Measurements from ENCODE around the gene ARL6IP5. TPM values are rescaled to one million over a fixed set of nuclear protein-coding genes. Genes with fewer than 3 reads are reported as not detected.
A peak's percentile ranks its signal among the peaks of the same experiment; 100 is the strongest.

ARL6IP5 gene
- 108 and 177 TPM in 2 replicates for total RNA-seq (ENCODE audit: low replicate concordance)

GRCh38 chr3:69084326-69085167 is at the start of gene ARL6IP5:
TSS of gene ARL6IP5 (plus strand) at chr3:69084937. CDS start at chr3:69085048, 111 bp downstream.
- peak; percentile 95 for DNase-seq (ENCODE audit: low read depth)
- peak within 1 kb of the TSS; percentile 96 for H3K4me3 ChIP-seq (ENCODE audit: low read depth, low read length)
- TF ChIP-seq CTCF (IDR thresholded peaks at IDR 0.05; ENCODE audit: insufficient read depth, low read length) = no peak

GRCh38 chr3:69044608-69045007 is 40.1 kb upstream of the ARL6IP5 start:
- no peak for DNase-seq (ENCODE audit: low read depth)
- H3K4me3 ChIP-seq (ENCODE audit: low read depth, low read length) = no peak overlapping the region
- TF ChIP-seq CTCF (IDR thresholded peaks at IDR 0.05; ENCODE audit: insufficient read depth, low read length) = no peak

- no peak for TF ChIP-seq CTCF (IDR thresholded peaks at IDR 0.05; ENCODE audit: insufficient read depth, low read length)
These were observed 35.7 kb upstream of the ARL6IP5 start for GRCh38 chr3:69048990-69049389.

GRCh38 chr3:69051756-69052471 is 32.8 kb upstream of the ARL6IP5 start, which contains the start of gene TMF1:
TSS of gene TMF1 (minus strand) at chr3:69052333. CDS start at chr3:69052086, 247 bp downstream.
- no peak for TF ChIP-seq CTCF (IDR thresholded peaks at IDR 0.05; ENCODE audit: insufficient read depth, low read length)
- DNase-seq (ENCODE audit: low read depth) = peak; percentile 100

More at GRCh38 chr3:69048990-69049389, 35.7 kb upstream of the ARL6IP5 start:
- no peak overlapping the region for H3K4me3 ChIP-seq (ENCODE audit: low read depth, low read length)
- no peak for DNase-seq (ENCODE audit: low read depth)

GRCh38 chr3:69052472-69052898 is 32.3 kb upstream of the ARL6IP5 start:
- DNase-seq (ENCODE audit: low read depth) = no peak
- peak overlapping the region; percentile 93 for H3K4me3 ChIP-seq (ENCODE audit: low read depth, low read length)
- TF ChIP-seq CTCF (IDR thresholded peaks at IDR 0.05; ENCODE audit: insufficient read depth, low read length) = no peak

More at GRCh38 chr3:69051756-69052471, 32.8 kb upstream of the ARL6IP5 start, which contains the start of gene TMF1:
- peak within 1 kb of the TSS; percentile 93 for H3K4me3 ChIP-seq (ENCODE audit: low read depth, low read length)

GRCh38 chr3:69058180-69058946 is 26.4 kb upstream of the ARL6IP5 start:
- DNase-seq (ENCODE audit: low read depth) = no peak
- no peak for TF ChIP-seq CTCF (IDR thresholded peaks at IDR 0.05; ENCODE audit: insufficient read depth, low read length)
- H3K4me3 ChIP-seq (ENCODE audit: low read depth, low read length) = no peak overlapping the region

Measured in fibroblast of the aortic adventitia (primary cell).